Endodermal cell (in vitro differentiated cells): ENCODE data around the gene ARIH2. TPM values are rescaled to one million over a fixed set of nuclear protein-coding genes. Genes with fewer than 3 reads are reported as not detected.

ENCODE experiments used
- DNase-seq: peaks from one replicate; pipeline ENCODE4 v3.0.0-alpha.2; 2017
- H3K27ac ChIP-seq: 2 replicates; pipeline ENCODE4 v1.5.1; 2013; ENCODE audit warnings: mild to moderate bottlenecking, low read depth, low read length, moderate library complexity
- H3K27me3 ChIP-seq: 2 replicates; pipeline ENCODE4 v1.6.1; 2013; ENCODE audit warnings: mild to moderate bottlenecking, low read length, moderate library complexity; ENCODE audit not compliant: insufficient read depth, control insufficient read depth, poor library complexity, severe bottlenecking
- H3K36me3 ChIP-seq: 2 replicates; pipeline ENCODE4 v1.7.0; 2013; ENCODE audit warnings: mild to moderate bottlenecking, low read length, moderate library complexity; ENCODE audit not compliant: control insufficient read depth, insufficient read depth
- H3K4me1 ChIP-seq: one replicate; pipeline ENCODE4 v1.7.0; 2013; ENCODE audit warnings: low read length; ENCODE audit not compliant: control insufficient read depth, insufficient read depth
- H3K4me3 ChIP-seq: 2 replicates; pipeline ENCODE4 v1.5.1; 2013; ENCODE audit warnings: mild to moderate bottlenecking, low read length, moderate library complexity
- H3K9ac ChIP-seq: 2 replicates; pipeline ENCODE4 v1.6.1; 2013; ENCODE audit warnings: mild to moderate bottlenecking, low read length, moderate library complexity; ENCODE audit not compliant: poor library complexity, severe bottlenecking; ENCODE audit errors: extremely low read depth
- H3K9me3 ChIP-seq: 2 replicates; pipeline ENCODE4 v1.6.1; 2013; ENCODE audit warnings: mild to moderate bottlenecking, low read length, moderate library complexity; ENCODE audit not compliant: control insufficient read depth
- H3K27ac Mint-ChIP-seq: 2 replicates; pipeline ENCODE4 v1.8.0; 2020; ENCODE audit warnings: mixed read lengths
- H3K27me3 Mint-ChIP-seq: 2 replicates; pipeline ENCODE4 v1.8.0; 2021; ENCODE audit warnings: mild to moderate bottlenecking, mixed read lengths; ENCODE audit not compliant: insufficient read depth
- H3K36me3 Mint-ChIP-seq: 2 replicates; pipeline ENCODE4 v1.8.0; 2020; ENCODE audit warnings: low read depth, mixed read lengths
- H3K4me1 Mint-ChIP-seq: 2 replicates; pipeline ENCODE4 v1.8.0; 2020; ENCODE audit warnings: mixed read lengths
- H3K4me3 Mint-ChIP-seq: 2 replicates; pipeline ENCODE4 v1.8.0; 2020; ENCODE audit warnings: mild to moderate bottlenecking, moderate library complexity, mixed read lengths
- H3K9me3 Mint-ChIP-seq: 2 replicates; pipeline ENCODE4 v1.8.0; 2020; ENCODE audit warnings: mild to moderate bottlenecking, mixed read lengths
- WGBS, 2 experiments: methylation state at CpG; one replicate each; pipeline versions ENCODE4 v1.1.5 to v1.1.7; 2013; ENCODE audit warnings: missing lambda C conversion rate in 2 of 2, mixed read lengths in 1 of 2; ENCODE audit not compliant: insufficient coverage in 1 of 2, insufficient read length in 1 of 2; 5-methylcytosine and 5-hydroxymethylcytosine counted together
- total RNA-seq, 2 donors: library from RNA; stranded (reverse); fragmentation: NEBNext Ultra II Directional in 1 of 2; extraction: Animal tissue kit (Norgen Biotek cat#: 25700) in 1 of 2; gene quantifications; 2 replicates in 1 of 2; 3 replicates in 1 of 2; pipeline ENCODE4 v1.2.1, GENCODE V29; 2021
- TF ChIP-seq, protein P1 (sequence below): fragments of 200-600 bp; sonication (generic); conservative IDR thresholded peaks from 2 replicates; pipeline ENCODE4 v1.5.0; 2021; ENCODE audit warnings: antibody characterized with exemption, mild to moderate bottlenecking

Gene ARIH2
- total RNA-seq, 2 donors from 2014 or later: 86.6 to 113 TPM

DNA sequence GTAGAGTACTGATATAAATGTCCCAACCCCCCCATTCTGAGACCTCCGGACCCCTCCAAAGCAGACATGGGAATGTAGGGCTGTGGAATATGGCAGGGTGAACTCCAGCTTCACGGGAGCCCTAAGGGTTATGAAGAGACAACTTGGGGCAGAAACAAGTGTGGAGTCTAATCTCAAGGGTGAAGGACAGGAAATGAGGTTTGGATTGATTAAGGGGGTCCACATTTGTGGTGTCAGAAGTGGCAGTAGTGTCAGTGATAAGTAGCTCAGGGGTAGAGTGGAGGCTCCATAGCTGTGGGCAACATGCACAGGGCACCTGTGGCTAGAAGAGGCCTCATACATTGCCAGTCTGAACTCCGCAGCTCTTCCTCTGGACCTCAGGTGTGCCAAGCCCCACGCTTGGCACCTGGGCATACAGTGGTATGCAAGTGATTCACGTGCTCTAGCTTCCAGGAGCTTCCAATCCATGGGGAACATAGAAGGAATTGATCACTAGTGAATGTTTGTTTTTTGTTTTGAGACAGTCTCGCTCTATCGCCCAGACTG is 67.3 kb downstream of the ARIH2 start:
- H3K9ac ChIP-seq: no peak overlapping the region
- peaks cover 9% of the 10 kb centered on the region for H3K27me3 ChIP-seq
- H3K4me1 ChIP-seq: no peaks in the 10 kb centered on the region
- no peaks in the 10 kb centered on the region for H3K9me3 ChIP-seq
- TF ChIP-seq, protein P1, sequence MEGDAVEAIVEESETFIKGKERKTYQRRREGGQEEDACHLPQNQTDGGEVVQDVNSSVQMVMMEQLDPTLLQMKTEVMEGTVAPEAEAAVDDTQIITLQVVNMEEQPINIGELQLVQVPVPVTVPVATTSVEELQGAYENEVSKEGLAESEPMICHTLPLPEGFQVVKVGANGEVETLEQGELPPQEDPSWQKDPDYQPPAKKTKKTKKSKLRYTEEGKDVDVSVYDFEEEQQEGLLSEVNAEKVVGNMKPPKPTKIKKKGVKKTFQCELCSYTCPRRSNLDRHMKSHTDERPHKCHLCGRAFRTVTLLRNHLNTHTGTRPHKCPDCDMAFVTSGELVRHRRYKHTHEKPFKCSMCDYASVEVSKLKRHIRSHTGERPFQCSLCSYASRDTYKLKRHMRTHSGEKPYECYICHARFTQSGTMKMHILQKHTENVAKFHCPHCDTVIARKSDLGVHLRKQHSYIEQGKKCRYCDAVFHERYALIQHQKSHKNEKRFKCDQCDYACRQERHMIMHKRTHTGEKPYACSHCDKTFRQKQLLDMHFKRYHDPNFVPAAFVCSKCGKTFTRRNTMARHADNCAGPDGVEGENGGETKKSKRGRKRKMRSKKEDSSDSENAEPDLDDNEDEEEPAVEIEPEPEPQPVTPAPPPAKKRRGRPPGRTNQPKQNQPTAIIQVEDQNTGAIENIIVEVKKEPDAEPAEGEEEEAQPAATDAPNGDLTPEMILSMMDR: no peak
- no peak overlapping the region for H3K4me3 Mint-ChIP-seq
- H3K36me3 ChIP-seq: peaks cover 40% of the 10 kb centered on the region
- 86 to 98% methylated on average over 6 to 7 of the region's 7 CpGs for WGBS, 2 experiments
- no peaks in the 10 kb centered on the region for H3K9me3 Mint-ChIP-seq
- H3K4me3 ChIP-seq: no peak overlapping the region
- peaks cover 35% of the 10 kb centered on the region for H3K36me3 Mint-ChIP-seq
- DNase-seq: no peak
- H3K27ac ChIP-seq: no peak overlapping the region
- peaks cover 10% of the 10 kb centered on the region for H3K27me3 Mint-ChIP-seq
- peaks cover 9% of the 10 kb centered on the region for H3K4me1 Mint-ChIP-seq
- H3K27ac Mint-ChIP-seq: no peak overlapping the region

DNA sequence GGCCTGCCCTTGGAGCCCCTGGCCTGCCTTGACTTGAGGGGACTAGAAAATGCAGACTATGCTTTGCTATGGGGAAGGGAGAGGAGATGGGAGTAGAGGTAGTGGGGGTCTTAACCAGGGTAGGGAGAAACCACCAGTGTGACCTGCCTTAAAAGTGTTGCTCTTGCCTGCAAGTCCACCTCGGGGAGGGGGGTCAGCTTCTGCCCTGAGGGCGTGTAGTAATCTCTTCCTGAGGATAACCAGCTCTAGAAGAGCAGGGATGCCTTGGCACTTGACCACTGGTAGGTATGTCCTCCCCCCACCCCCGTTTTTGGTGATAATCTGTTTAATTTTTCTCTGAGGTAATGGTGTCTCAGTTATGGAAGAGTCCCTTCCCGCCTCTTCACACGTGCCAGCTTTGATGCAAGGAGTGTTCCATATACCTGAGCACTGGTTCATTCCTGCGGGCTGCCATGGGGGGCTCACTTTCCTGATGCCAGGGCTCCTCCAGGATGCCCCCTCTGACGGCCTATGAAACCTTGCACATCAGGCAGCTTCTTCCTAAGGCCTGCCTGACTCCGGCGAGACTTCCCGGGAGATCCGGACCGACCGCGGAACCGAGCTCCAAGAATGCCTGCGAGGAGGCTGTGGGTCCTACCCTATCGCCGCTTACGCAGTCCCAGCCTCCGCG is 70.6 kb downstream of the ARIH2 start:
- H3K36me3 ChIP-seq: peaks cover 10% of the 10 kb centered on the region
- 10 to 13% methylated on average over 7 to 21 of the region's 21 CpGs for WGBS, 2 experiments
- peaks cover 12% of the 10 kb centered on the region for H3K4me1 Mint-ChIP-seq

GRCh38 chr3:48989796-48990635 is 71.4 kb downstream of the ARIH2 start, which contains the start of gene P4HTM:
TSS of gene P4HTM (plus strand) at chr3:48990241. CDS start at chr3:48990257, 16 bp downstream.
- Mint-ChIP-seq H3K27ac (peak within 1 kb of the TSS; percentile 91), H3K27me3 (peaks cover 32% of the 10 kb centered on the region), H3K4me3 (peak within 1 kb of the TSS; percentile 72), H3K4me1 (peaks cover 12% of the 10 kb centered on the region), H3K9me3 (no peaks in the 10 kb centered on the region), H3K36me3 (peaks cover 10% of the 10 kb centered on the region)
- H3K4me1 ChIP-seq: no peaks in the 10 kb centered on the region
- peak within 1 kb of the TSS; percentile 88 for H3K27ac ChIP-seq
- TF ChIP-seq, protein P1: peak; percentile 43
- DNase-seq: peak; percentile 94
- H3K9me3 ChIP-seq: no peaks in the 10 kb centered on the region
- 3% methylated on average over 58 to 91 of the region's 91 CpGs for WGBS, 2 experiments
- peak within 1 kb of the TSS; percentile 68 for H3K9ac ChIP-seq
- peaks cover 30% of the 10 kb centered on the region for H3K27me3 ChIP-seq
- peak within 1 kb of the TSS; percentile 82 for H3K4me3 ChIP-seq
- H3K36me3 ChIP-seq: peaks cover 3% of the 10 kb centered on the region

More for the DNA sequence above, 70.6 kb downstream of the ARIH2 start:
- peak; percentile 65 for DNase-seq
- H3K27me3 ChIP-seq: peaks cover 27% of the 10 kb centered on the region
- H3K27ac ChIP-seq: peak overlapping the region; percentile 88
- TF ChIP-seq, protein P1: no peak
- no peaks in the 10 kb centered on the region for H3K9me3 ChIP-seq
- peak overlapping the region; percentile 82 for H3K4me3 ChIP-seq
- Mint-ChIP-seq H3K27ac (peak overlapping the region; percentile 91), H3K36me3 (peaks cover 10% of the 10 kb centered on the region), H3K4me3 (peak overlapping the region; percentile 72), H3K9me3 (no peaks in the 10 kb centered on the region), H3K27me3 (peaks cover 24% of the 10 kb centered on the region)
- H3K4me1 ChIP-seq: no peaks in the 10 kb centered on the region
- peak overlapping the region; percentile 68 for H3K9ac ChIP-seq
